Brain microvascular endothelial cell (primary cell): Measurements from ENCODE around the gene ARHGAP24.

ENCODE experiments used
- DNase-seq: peaks from one replicate; pipeline ENCODE4 v3.0.0-alpha.2; 2020
- H3K27ac ChIP-seq: fragments of 250-450 bp; sonication (Bioruptor Pico); 2 replicates; pipeline ENCODE4 v1.5.1; 2020; ENCODE audit warnings: mild to moderate bottlenecking, moderate library complexity
- H3K27me3 ChIP-seq: fragments of 250-450 bp; sonication (Bioruptor Pico); replicated peaks from 2 replicates; pipeline ENCODE4 v1.5.1; 2020; ENCODE audit warnings: mild to moderate bottlenecking
- H3K36me3 ChIP-seq: fragments of 250-450 bp; sonication (Bioruptor Pico); replicated peaks from 2 replicates; pipeline ENCODE4 v1.5.1; 2020; ENCODE audit warnings: mild to moderate bottlenecking
- H3K4me3 ChIP-seq: 2 replicates; pipeline ENCODE4 v1.5.1; 2011; ENCODE audit warnings: low read depth, mild to moderate bottlenecking, control low read depth, low read length, moderate library complexity
- in situ Hi-C: cut with HindIII; loops from 2 replicates; pipeline ENCODE4 v1.10.0; 2017; ENCODE audit warnings: low sequenced_read_pairs, low pct_ligation_motif_present
- TF ChIP-seq, protein P1 (sequence below): IDR thresholded peaks from 2 replicates; pipeline ENCODE4 v1.5.1; 2011; ENCODE audit warnings: low read depth, mild to moderate bottlenecking, moderate library complexity, low read length, control low read depth, inconsistent platforms; ENCODE audit errors: missing control alignments

The ARHGAP24 gene

DNA sequence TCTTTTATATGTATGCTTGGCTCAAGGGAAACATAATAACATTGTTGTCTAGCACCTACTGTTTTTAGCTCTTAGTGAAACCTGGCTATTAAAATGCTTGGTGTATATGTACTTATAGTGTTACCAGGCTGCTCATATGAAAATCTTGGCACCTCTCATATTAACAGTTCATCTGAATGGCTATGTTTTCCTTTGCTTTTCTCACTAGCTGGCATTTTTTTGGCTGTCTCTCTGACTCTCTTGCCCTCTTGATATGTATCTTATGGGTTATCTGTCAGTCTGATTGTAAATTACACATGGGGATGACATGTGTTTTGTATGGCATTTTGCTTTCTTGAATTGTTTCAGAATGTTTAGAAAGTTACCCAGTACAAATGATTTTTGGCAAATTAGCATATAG, 158.0 kb downstream of the ARHGAP24 start:
- no peaks in the 10 kb centered on the region for H3K27me3 ChIP-seq
- H3K4me3 ChIP-seq = no peak overlapping the region
- DNase-seq = no peak
- TF ChIP-seq, protein P1, sequence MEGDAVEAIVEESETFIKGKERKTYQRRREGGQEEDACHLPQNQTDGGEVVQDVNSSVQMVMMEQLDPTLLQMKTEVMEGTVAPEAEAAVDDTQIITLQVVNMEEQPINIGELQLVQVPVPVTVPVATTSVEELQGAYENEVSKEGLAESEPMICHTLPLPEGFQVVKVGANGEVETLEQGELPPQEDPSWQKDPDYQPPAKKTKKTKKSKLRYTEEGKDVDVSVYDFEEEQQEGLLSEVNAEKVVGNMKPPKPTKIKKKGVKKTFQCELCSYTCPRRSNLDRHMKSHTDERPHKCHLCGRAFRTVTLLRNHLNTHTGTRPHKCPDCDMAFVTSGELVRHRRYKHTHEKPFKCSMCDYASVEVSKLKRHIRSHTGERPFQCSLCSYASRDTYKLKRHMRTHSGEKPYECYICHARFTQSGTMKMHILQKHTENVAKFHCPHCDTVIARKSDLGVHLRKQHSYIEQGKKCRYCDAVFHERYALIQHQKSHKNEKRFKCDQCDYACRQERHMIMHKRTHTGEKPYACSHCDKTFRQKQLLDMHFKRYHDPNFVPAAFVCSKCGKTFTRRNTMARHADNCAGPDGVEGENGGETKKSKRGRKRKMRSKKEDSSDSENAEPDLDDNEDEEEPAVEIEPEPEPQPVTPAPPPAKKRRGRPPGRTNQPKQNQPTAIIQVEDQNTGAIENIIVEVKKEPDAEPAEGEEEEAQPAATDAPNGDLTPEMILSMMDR = no peak
- H3K27ac ChIP-seq = no peak overlapping the region
- H3K36me3 ChIP-seq = no peaks in the 10 kb centered on the region
- in situ Hi-C loops = no loop called here

DNA sequence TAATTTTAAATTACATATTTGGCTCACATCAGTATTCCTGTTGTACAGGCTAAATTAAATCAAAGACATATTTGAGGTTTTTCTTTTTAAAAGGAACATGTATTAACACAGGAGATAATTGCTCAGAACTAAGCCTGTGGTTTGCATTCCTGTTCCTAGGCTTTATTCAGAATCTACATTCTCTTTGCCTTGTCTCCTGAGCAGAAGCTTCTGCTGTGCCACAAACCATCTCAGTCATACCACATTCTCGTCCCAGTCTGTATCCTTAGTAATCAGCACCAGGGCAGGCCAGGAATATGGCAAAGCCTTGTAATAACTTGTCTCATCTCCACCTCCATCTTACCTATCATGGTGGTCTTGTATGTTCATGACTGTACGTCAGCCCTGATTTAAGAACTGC, 162.8 kb downstream of the ARHGAP24 start:
- TF ChIP-seq, protein P1 = no peak
- no peak for DNase-seq

DNA sequence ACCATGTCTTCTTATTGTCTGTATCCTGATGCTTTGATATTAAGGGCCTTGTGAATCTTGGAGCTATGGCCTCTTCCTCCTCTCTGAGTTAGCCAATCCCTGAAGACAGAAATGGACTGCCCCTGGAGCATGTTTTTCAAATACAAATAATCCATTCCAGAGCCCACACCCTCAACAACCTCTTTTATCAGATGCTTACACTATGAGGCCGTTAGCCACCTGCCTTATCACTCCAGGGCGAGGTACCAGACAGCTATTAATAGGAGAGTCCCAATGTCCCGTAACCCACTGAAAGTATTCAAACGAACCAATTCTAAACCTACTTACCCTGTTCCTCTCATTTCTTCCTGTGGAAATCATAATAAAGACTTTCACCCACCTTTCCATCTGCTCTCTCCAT, 165.0 kb downstream of the ARHGAP24 start:
- Histone ChIP-seq H3K4me3 (no peak overlapping the region), H3K27me3 (no peaks in the 10 kb centered on the region), H3K27ac (no peak overlapping the region), H3K36me3 (no peaks in the 10 kb centered on the region)
- no peak for DNase-seq
- in situ Hi-C loops = no loop called here
- TF ChIP-seq, protein P1 = no peak

More for the DNA sequence above, 162.8 kb downstream of the ARHGAP24 start:
- H3K27me3 ChIP-seq = no peaks in the 10 kb centered on the region
- in situ Hi-C loops = no loop called here
- H3K4me3 ChIP-seq = no peak overlapping the region
- H3K36me3 ChIP-seq = no peaks in the 10 kb centered on the region
- H3K27ac ChIP-seq = no peak overlapping the region

DNA sequence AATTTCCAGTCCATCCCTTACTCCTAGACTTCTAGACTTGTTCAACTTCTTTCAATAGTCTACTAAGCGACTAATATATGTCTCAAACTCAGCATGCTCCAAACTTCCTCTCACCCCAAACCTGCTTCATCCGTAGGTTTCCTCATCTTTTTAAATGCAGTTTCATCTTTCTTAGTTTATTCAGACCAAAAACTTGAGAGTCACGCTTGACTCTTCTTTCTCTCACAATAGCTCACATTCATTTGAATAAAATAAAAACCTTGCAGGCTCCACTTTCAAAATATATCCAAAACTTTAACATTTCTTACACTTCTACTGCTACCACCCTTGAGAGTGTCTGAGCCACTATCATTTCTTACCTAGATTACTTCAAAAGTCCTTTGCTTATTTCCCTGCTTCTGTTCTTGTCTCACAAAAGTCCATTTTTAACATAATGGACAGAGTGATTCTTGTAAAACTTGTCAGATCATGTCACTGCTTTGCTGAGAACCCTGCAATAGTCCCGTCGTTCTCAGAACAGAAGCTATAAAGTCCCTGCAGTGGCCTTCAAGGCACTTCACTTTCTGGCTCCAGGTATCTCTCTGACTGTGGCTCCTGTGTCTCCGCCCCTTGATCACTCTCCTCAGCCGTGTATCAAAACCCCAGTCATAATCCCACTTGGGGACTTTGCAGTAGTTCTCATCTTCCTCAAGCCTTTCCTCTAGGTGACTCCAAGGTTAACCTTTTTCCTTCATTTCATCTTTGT, 167.6 kb downstream of the ARHGAP24 start:
- Histone ChIP-seq H3K4me3 (no peak overlapping the region), H3K36me3 (no peaks in the 10 kb centered on the region), H3K27me3 (no peaks in the 10 kb centered on the region), H3K27ac (no peak overlapping the region)
- TF ChIP-seq, protein P1 = no peak
- in situ Hi-C loops = no loop called here
- no peak for DNase-seq

GRCh38 chr4:85644061-85644460, 169.1 kb downstream of the ARHGAP24 start:
- TF ChIP-seq, protein P1 = no peak
- H3K27ac ChIP-seq = no peak overlapping the region
- in situ Hi-C loops = no loop called here

GRCh38 chr4:85650908-85651307, 176.0 kb downstream of the ARHGAP24 start:
- H3K4me3 ChIP-seq = no peak overlapping the region
- TF ChIP-seq, protein P1 = no peak
- no peaks in the 10 kb centered on the region for H3K27me3 ChIP-seq
- no peak overlapping the region for H3K27ac ChIP-seq
- no peaks in the 10 kb centered on the region for H3K36me3 ChIP-seq
- no peak for DNase-seq
- in situ Hi-C loops = no loop called here

More at GRCh38 chr4:85644061-85644460, 169.1 kb downstream of the ARHGAP24 start:
- Histone ChIP-seq H3K4me3 (no peak overlapping the region), H3K36me3 (no peaks in the 10 kb centered on the region), H3K27me3 (no peaks in the 10 kb centered on the region)
- DNase-seq = no peak
